ENCODE results near the gene ERGIC1. TPM values are rescaled to one million over a fixed set of nuclear protein-coding genes. Genes with fewer than 3 reads are reported as not detected.
A peak's percentile ranks its signal among the peaks of the same experiment; 100 is the strongest.
"Not testable (repeated sequence)": the region's sequence is repeated elsewhere in the genome, so short reads cannot be mapped to it uniquely, and the experiment has no call there.

Gene ERGIC1
- total RNA-seq, 4 donors from 2014 or later: 50.9 to 83.0 (median 65.5) TPM

- intact Hi-C loops (cut with DNase I): no loop called here
- no peak for TF ChIP-seq POLR2A (IDR thresholded peaks at IDR 0.05)
- no peak for TF ChIP-seq CTCF (IDR thresholded peaks at IDR 0.05)
- 56 to 70% methylated on average over 7 of the region's 7 CpGs for WGBS, 2 donors
- peaks cover 0 to 50% (median 4%) of the 10 kb centered on the region in 3 donors for H3K36me3 ChIP-seq
- no peak overlapping the region for H3K4me3 ChIP-seq
- H3K4me1 ChIP-seq: peaks cover 9 to 52% (median 16%) of the 10 kb centered on the region in 3 donors
- peak overlapping the region; percentile 52 to 89 (median 80) for H3K27ac ChIP-seq
- no peaks in the 10 kb centered on the region for H3K9me3 ChIP-seq
- no peak for DNase-seq
- H3K27me3 ChIP-seq: no peaks in the 10 kb centered on the region
Measured at GRCh38 chr5:172891716-172892421, 57.8 kb downstream of the ERGIC1 start.

GRCh38 chr5:172892713-172893112 lies 58.7 kb downstream of the ERGIC1 start:
- Histone ChIP-seq H3K9me3 (no peaks in the 10 kb centered on the region), H3K4me3 (no peak overlapping the region), H3K36me3 (peaks cover 0 to 58% (median 8%) of the 10 kb centered on the region in 3 donors), H3K27ac (peak overlapping the region; percentile 10 to 89 (median 80)), H3K27me3 (no peaks in the 10 kb centered on the region), H3K4me1 (peaks cover 12 to 52% (median 21%) of the 10 kb centered on the region in 3 donors)
- intact Hi-C loops (cut with DNase I): no loop called here
- no peak for TF ChIP-seq POLR2A (IDR thresholded peaks at IDR 0.05)
- TF ChIP-seq CTCF (IDR thresholded peaks at IDR 0.05): no peak
- DNase-seq: no peak
- 69 to 77% methylated on average over 6 to 7 of the region's 7 CpGs for WGBS, 2 donors

- H3K4me3 ChIP-seq: no peak overlapping the region
- WGBS, 2 donors: 81 to 89% methylated on average over 6 to 7 of the region's 7 CpGs
- H3K4me1 ChIP-seq: peaks cover 23 to 69% (median 32%) of the 10 kb centered on the region in 3 donors
- no peaks in the 10 kb centered on the region for H3K27me3 ChIP-seq
- no peaks in the 10 kb centered on the region for H3K9me3 ChIP-seq
- DNase-seq: no peak
- intact Hi-C loops (cut with DNase I): no loop called here
- H3K36me3 ChIP-seq: peaks cover 0 to 54% (median 10%) of the 10 kb centered on the region in 3 donors
- peak overlapping the region in 3 of 4 donors; percentile 94 to 96 (median 96) for H3K27ac ChIP-seq
- TF ChIP-seq POLR2A (IDR thresholded peaks at IDR 0.05): no peak
Measured at GRCh38 chr5:172894767-172895388, 60.8 kb downstream of the ERGIC1 start.

- H3K9me3 ChIP-seq: no peaks in the 10 kb centered on the region
- intact Hi-C loops (cut with DNase I): no loop called here
- TF ChIP-seq POLR2A (IDR thresholded peaks at IDR 0.05) (no peak), CTCF (IDR thresholded peaks at IDR 0.05) (no peak)
- peaks cover 0 to 54% (median 10%) of the 10 kb centered on the region in 3 donors for H3K36me3 ChIP-seq
- peak overlapping the region in 3 of 4 donors; percentile 94 to 96 (median 96) for H3K27ac ChIP-seq
- 74 to 84% methylated on average over 3 to 4 of the region's 4 CpGs for WGBS, 2 donors
- no peak overlapping the region for H3K4me3 ChIP-seq
- DNase-seq: no peak
- H3K4me1 ChIP-seq: peaks cover 29 to 72% (median 34%) of the 10 kb centered on the region in 3 donors
- no peaks in the 10 kb centered on the region for H3K27me3 ChIP-seq
Measured at GRCh38 chr5:172895549-172895948, 61.5 kb downstream of the ERGIC1 start.

GRCh38 chr5:172896465-172896864 lies 62.4 kb downstream of the ERGIC1 start:
- Histone ChIP-seq H3K4me1 (peaks cover 29 to 72% (median 39%) of the 10 kb centered on the region in 3 donors), H3K27ac (peak overlapping the region; percentile 86 to 96 (median 95)), H3K27me3 (no peaks in the 10 kb centered on the region), H3K9me3 (no peaks in the 10 kb centered on the region), H3K36me3 (peaks cover 0 to 47% (median 10%) of the 10 kb centered on the region in 3 donors), H3K4me3 (no peak overlapping the region)
- no peak for TF ChIP-seq CTCF (IDR thresholded peaks at IDR 0.05)
- no peak for TF ChIP-seq POLR2A (IDR thresholded peaks at IDR 0.05)
- intact Hi-C loops (cut with DNase I): no loop called here
- DNase-seq: no peak
- 73 to 83% methylated on average over 2 to 7 of the region's 7 CpGs for WGBS, 2 donors

GRCh38 chr5:172897067-172897466 lies 63.0 kb downstream of the ERGIC1 start:
- DNase-seq; H3K9me3 ChIP-seq; H3K27me3 ChIP-seq; intact Hi-C loops (cut with DNase I): not testable (repeated sequence)
- Histone ChIP-seq H3K4me3 (peak overlapping the region in 1 of 4 donors; percentile 36), H3K27ac (peak overlapping the region; percentile 86 to 96 (median 95)), H3K36me3 (peaks cover 0 to 48% (median 10%) of the 10 kb centered on the region in 3 donors), H3K4me1 (peaks cover 31 to 72% (median 41%) of the 10 kb centered on the region in 3 donors)
- 77 to 82% methylated on average over 4 to 5 of the region's 7 CpGs for WGBS, 2 donors

Data from esophagus squamous epithelium (tissue), 5 donors.